GM12891 (cell line): ENCODE results near the gene SOCS6.

Experiments
- PAX5 ChIP-seq: IDR thresholded peaks from 2 replicates; pipeline ENCODE4 v1.6.1; 2011; ENCODE audit warnings: low read length, moderate library complexity, mild to moderate bottlenecking; ENCODE audit not compliant: insufficient read depth, severe bottlenecking
- POLR2A ChIP-seq: IDR thresholded peaks from 2 replicates; pipeline ENCODE4 v1.6.1; 2011; ENCODE audit warnings: low read depth, low read length, control low read depth
- POLR2AphosphoS5 ChIP-seq: IDR thresholded peaks from 2 replicates; pipeline ENCODE4 v1.6.1; 2011; ENCODE audit warnings: low read depth, low read length, control low read depth
- POU2F2 ChIP-seq: IDR thresholded peaks from 2 replicates; pipeline ENCODE4 v1.6.1; 2011; ENCODE audit warnings: low read depth, mild to moderate bottlenecking, control low read depth, low read length, moderate library complexity
- TAF1 ChIP-seq: IDR thresholded peaks from 2 replicates; pipeline ENCODE4 v1.6.1; 2011; ENCODE audit warnings: low read depth, low read length, control low read depth

DNA sequence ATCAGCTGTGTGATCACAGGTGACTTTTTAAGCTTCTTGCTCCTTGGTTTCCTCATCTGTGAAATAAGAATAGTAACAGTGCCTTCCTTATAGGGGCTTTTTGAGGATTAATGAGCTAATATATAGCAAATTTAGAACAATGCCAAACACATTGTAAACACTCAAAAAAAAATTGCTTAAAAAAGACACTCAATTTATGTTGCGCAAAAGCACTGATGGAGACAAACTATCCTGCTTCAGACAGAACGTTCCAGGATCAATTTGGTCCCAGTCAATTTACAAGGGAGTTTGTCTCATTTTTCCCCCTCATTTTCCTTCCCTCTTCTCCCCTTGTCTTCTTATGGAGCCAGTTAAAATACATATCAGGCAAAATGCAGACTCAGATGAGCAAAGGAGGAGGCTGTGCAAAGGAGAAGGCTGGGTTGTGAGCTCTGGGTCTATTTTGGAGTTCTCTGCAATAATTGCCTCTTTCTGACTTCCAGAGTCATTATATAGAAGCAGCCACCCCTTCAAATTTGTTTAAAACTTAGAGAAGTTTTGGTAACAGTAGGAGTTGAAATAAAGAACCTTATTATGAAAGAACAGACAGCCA lies 83.7 kb downstream of the SOCS6 start:
- TF ChIP-seq POLR2AphosphoS5, result no peak
- no peak for TF ChIP-seq POLR2A
- TF ChIP-seq TAF1, result no peak
- no peak for TF ChIP-seq POU2F2
- TF ChIP-seq PAX5, result no peak
